AML-193 (cell line): ENCODE results near the gene TMEM132C.
"Not testable (repeated sequence)": the region's sequence is repeated elsewhere in the genome, so short reads cannot be mapped to it uniquely, and the experiment has no call there.

Experiments
- DNase-seq, 2 experiments: peaks; one replicate each; lab custom pipeline; 2025; lab: John Stamatoyannopoulos, UW

TMEM132C gene

DNA sequence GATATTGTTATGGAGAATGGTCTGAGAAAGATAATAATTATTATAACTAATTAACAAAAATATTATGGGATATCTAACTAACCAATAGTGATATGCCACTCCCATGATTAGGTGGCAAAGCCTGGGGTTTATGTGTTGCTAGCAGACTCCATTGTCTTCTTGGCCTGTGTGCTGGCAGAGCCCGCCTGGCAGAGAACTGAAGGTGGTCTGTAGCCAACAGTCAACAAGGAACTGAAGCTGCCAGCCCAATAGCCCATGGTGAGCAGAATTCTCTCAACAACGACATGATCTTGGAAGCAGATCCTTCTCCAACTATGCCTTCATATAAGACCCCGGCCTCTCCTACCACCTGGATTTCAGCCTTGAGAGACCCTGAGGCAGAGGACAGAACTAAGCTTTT is 298.0 kb downstream of the TMEM132C start:
- DNase-seq = no peak

DNA sequence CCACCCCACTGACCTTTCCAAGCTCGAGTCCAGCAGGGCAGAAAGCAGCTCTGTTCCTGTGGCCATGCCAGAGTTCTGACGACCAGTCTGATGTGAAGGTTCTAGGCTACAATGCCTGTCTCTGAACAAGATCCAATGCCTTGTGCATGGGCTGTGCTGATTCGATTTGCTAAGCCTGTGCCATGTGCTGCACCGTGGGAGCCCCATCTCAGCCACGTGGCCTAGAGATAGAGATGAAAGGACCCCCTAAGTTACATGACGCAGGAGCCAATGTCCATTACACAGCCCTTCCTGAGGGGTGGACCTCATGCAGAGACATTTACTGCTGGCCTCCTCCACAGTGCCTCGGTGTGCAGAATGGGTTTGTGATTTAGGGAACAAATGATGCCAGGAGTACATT is 300.8 kb downstream of the TMEM132C start:
- DNase-seq = no peak

DNA sequence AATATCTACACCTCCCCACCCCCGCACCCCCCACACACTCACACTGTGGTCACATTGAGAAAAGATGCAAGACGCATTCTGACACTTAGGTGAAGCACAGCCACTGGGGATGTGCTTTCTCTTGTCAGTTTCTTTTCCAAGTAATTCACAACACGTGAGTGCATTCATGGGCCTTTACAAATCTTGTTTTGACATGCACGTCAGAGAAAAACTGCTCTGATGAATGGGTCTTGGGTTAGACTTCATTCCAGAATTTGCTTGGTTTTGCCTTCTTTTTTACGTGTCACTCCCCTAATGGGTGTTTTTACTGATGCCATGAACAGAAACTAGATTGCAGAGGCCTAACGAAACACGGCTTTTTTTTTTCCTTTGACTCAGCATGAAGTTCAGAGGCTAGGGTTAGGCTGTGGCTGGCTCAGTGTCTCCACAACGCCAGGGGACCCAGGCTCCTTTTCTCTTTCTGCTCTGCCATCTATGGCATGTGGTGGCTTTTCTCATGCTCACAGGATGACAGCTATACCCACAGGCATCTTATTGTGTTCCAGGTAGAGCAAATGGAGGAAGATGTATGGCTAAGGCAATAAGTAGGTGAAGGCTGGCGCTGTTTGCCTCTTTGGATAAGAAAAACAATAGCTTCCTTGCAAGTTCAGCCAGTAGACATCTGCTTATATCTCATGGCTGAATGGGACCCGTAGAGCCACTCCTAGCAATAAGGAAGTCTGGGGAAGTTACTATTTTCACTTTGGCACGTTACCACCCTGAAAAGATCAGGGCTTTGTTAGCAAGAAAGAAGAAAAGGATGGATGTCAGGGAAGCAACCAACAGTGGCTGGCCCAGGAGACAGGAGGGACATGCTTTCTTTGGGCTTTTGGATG is 303.5 kb downstream of the TMEM132C start:
- DNase-seq = no peak

DNA sequence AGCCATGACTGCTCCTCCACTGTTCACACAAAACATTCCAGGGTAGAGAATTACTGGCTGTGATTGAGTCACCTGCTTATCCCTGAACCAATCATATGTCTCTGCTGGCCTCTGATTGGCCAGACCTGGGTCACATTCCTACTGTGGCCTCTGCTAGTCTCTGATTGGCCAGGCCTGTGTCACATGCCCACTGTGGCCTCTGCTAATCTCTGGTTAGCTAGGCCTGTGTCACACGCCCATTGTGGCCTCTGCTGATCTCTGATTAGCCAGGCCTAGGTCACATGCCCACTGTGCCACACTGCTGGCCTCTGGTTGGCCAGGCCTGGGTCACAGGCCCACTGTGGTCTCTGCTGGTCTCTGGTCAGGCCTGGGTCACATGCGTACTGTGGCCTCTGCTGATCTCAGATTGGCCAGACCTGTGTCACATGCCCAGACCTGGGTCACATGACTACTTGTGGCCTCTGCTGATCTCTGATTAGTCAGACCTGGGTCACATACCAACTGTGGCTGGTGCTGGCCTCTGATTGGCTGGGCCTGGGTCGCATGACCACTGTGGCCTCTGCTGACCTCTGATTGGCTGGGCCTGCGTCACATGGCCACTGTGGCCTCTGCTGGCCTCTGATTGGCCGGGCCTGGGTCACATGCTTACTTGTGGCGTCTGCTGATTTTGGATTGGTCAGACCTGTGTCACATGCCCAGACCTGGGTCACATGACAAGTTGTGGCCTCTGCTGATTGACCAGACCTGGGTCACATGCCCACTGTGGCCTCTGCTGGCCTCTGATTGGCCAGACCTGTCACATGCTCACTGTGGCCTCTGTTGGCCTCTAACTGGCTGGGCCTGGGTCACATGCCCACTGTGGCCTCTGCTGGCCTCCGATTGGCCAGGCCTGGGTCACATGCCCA is 305.2 kb downstream of the TMEM132C start:
- DNase-seq = no peak

DNA sequence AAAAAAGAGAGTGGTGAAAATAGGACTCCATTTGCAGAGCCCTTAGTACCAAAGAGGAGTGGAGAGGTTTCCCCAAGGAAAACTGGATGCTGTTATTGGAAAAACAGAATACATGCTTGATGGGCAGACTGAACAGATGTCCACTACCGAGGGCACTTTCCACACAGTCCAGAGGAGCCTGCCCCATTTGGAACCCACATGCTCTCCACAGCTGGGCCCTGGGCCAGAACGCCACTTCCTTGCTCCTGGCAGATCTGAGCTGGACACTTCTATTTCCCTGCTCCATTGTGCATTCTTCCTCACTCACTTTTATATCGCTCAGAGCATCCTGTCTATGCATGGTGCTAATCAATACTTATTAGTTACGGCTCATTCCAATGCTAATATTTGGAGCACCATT is 306.9 kb downstream of the TMEM132C start:
- DNase-seq = no peak

- DNase-seq = no peak
Observed at GRCh38 chr12:128578045-128578444, 311.1 kb downstream of the TMEM132C start.

- DNase-seq = no peak
Observed at GRCh38 chr12:128581321-128581761, 314.4 kb downstream of the TMEM132C start.

DNA sequence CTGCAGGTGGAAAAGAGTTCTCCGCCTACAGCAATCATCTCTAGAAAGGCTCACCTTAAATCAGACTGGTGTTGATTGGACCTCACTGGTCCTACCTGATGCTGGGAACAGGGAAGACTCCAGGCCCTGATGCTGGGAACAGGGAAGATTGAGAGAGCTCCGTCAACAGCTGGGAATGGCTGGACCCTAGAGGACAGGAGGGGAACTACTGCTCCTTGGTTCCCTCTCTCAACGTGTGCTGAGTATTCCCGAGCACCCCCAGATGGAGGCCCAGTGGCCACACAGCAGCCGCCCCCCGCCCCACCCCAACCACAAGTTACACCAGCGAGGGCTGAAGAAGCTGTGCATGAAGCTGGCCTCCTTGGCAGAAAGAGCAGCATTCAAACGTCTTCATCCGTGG is 316.5 kb downstream of the TMEM132C start:
- DNase-seq = no peak

GRCh38 chr12:128586451-128587029 is 319.6 kb downstream of the TMEM132C start:
- DNase-seq = no peak

DNA sequence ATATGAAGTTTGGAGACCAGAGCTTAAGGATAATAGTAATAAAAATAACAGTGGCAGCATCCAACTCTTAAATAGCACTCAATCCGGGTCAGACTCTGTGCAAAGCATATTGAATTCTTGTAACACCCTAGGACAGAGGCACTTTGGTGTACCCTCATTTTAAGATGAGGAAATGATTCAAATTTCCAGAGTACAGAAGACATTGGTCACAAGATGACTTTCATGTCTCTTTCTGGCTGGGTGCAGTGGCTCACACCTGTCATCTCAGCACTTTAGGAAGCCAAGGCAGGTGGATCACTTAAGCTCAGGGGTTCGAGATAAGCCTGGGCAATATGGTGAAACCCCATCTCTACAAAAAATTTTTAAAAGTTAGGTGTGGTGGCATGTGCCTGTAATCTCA is 320.9 kb downstream of the TMEM132C start:
- DNase-seq = no peak

DNA sequence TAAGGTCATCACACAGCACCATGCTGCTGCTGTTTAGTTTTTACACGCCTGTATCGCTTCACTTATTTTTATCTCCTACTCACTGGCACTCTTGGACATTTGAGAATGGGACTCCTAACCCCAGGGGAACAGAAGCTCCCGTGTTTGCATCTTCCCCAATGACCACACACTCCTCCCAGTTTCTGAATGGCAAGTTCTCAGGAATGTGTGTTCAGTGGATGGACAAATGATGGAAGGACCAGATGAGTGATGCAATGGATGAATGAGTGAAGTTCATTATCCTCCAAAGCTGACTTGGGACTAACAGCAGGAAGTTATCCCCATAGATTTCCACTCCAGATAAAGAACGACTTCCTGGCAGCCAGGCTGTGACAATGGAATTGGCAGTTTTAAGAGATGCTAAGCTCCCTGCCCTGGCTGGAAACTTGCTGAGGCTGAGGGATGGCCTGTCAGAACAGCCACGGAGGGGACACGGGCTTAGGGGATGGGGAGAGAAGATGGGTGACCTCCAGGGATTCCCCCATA is 325.3 kb downstream of the TMEM132C start:
- DNase-seq = no peak

DNA sequence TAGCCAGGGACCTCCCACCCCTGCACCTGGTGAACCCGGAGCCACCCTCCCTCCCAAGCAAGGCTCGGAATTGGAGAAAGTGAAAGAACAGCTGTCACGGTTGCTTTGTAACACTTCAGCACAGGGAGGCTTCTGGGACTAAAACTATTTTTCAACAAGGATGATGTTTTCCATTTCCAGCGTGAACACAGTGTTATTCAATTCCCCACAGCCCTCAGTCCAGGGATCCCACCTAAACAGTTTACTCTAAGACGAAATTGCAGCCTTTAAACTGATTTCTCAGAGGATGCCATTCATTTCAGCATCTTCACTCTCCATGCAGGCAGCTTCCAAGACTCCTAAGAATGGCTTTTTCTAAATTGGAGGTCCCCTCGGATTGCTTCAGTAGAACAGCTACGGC is 327.6 kb downstream of the TMEM132C start:
- DNase-seq = no peak

- no peak for DNase-seq
Observed at GRCh38 chr12:128595609-128596008, 328.6 kb downstream of the TMEM132C start.

GRCh38 chr12:128600886-128601285 is 333.9 kb downstream of the TMEM132C start:
- no peak for DNase-seq

GRCh38 chr12:128603573-128604115 is 336.7 kb downstream of the TMEM132C start:
- no peak for DNase-seq

- DNase-seq = not testable (repeated sequence)
Observed at GRCh38 chr12:128604219-128604618, 337.2 kb downstream of the TMEM132C start.

GRCh38 chr12:128606051-128606450 is 339.1 kb downstream of the TMEM132C start:
- DNase-seq = no peak

DNA sequence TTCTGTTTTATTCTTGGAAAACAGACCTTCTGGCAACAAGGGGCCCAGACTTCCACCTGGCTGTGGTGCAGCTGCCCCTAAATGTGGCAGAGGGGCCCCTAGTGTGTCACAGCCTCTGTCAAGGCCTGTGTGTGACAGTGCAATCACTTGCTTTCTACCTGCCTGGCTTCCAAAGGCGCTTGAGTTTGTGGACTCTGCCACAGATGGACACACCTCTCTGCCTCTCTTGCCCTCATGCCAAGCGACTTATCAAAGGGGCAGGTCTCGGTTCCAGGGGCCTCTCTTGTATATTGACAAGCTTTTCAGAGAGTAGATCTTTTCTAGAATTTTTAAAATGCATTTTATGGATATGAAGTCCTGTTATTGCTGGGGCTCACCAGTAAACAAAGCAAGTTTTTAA is 339.6 kb downstream of the TMEM132C start:
- DNase-seq = no peak

DNA sequence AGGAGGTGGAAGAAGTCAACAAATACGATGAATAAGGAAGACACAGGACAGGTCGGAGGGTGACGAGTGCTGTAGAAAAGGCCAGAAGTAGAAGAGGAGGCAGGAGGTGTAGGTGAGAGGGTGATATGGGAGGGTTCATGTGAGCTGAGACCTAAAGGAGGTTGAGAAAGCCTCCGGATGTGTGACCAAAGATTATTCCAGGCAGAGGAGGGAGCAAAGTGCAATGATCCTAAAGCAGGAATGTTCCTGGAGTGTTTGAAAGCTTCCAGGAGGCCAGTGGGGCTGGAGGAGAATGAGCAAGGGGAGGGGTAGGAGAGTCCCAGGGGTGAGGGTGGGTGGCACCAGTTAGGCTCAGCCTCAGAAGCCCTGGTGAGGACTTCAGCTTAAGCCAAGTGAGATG is 340.0 kb downstream of the TMEM132C start:
- no peak for DNase-seq

DNA sequence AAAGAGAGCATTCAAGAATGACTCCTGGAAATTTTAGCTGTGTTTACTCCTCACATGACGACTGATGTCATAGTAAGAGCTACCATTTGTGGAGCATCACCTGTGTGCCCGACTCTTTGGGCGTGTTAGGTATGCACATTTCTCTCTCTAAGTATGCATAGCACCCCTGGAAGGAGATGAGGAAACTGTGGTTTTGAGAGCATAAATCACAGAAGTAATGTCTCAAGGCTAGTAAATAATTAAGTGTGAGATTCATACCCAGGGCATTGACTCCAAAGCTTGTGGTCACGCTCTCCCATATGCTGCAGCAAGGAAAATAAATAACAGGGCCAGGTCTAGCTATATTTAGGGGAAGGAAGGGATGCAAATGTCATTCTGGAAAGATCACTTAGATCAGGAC is 340.7 kb downstream of the TMEM132C start:
- DNase-seq = no peak

GRCh38 chr12:128609861-128610260 is 342.9 kb downstream of the TMEM132C start:
- no peak for DNase-seq

DNA sequence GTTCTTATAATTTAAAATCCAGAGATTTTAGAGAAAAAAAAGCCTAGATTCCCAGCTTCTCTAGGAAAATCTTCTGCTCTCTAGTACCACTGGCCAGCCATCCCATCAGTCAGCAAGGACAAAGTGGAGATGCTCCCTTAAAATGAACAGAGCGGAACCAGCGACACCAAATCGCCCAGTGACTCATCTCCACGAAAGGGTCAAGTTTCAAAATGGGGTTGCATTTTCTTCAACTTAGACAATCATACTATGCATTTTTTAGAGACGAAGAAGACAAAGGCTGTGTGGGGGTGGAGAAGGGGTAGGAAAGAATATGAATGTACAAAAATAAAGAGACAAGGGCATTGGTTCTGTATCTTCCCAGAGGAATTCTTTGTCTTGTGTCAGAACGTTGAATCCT is 344.8 kb downstream of the TMEM132C start:
- DNase-seq = no peak
